HUDEP-2 (cell line): Measurements from ENCODE around the gene CCDC93.
"Not testable (repeated sequence)": the region's sequence is repeated elsewhere in the genome, so short reads cannot be mapped to it uniquely, and the experiment has no call there.

Experiments used
- DNase-seq, 76 experiments: peaks; one replicate each; lab custom pipeline; 2025; ENCODE audit not compliant: unreplicated experiment in 76 of 76; lab: John Stamatoyannopoulos, UW

The CCDC93 gene

DNA sequence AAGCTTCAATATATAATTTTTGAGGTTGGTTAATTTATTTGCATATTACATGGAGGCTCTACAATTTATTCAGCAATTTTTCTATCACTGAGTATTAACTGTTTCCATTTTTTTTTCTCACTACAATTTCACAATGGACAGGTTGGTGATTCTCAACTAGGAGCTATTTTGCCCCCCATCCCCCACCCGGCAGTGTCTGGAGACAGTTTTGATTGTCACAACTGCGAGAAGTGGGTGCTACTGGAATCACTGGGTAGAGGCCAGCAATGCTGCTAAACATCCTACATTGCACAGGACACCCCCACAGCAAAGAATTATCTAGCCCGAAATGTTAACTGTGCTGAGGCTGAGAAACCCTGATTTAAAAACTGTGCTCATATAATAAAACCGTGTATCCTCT, 82.6 kb downstream of the CCDC93 start:
- DNase-seq: no peak

DNA sequence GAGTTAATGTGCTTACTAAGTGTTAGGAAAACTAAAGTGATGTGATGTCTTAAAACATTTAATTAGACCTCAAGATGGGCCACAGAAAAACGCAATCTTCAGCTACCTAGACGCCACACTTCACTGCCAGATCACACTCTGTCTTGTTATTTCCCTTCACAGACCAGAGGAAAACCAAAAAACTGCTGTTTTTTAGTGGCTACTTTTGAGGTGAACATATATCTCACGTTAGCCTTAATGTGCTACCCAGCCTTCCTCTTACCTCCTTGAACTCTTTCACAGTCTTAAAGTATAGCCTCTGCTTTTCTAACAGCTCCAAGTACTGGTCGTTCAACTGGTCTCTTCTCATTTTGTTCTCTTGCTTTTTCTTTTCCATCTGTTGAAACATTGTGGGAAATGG, 83.1 kb downstream of the CCDC93 start:
- DNase-seq: no peak

DNA sequence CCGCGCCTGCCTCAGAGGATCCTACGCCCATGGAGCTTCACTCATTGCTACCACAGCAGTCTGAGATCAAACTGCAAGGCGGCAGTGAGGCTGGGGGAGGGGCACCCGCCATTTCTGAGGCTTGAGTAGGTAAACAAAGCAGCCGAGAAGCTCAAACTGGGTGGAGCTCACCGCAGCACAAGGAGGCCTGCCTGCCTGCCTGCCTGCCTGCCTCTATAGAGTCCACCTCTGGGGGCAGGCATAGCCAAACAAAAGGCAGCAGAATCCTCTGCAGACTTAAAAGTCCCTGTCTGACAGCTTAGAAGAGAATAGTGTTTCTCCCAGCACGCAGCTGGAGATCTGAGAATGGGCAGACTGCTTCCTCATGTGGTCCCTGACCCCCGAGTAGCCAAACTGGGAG, 90.4 kb downstream of the CCDC93 start:
- not testable (repeated sequence) for DNase-seq

DNA sequence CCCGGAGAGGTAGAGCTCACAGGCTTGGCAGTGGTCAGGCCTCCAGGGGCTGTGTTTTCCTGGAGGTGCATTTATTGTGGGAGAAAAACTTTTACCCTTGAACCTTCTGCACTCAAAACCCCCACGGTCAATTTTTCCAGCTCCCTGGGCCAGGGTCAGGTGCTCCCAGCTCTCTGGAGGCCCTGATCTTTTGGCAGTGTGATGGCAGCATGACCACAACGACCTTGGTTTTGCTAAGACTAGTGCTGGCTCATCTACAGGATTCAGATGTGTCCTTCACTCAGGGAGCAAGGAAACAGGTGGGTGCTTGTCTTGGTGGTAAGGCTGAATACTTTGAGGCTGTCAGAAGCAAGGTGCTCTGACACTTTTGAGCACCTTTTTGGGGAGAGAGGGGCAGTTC, 92.3 kb downstream of the CCDC93 start:
- DNase-seq: no peak

DNA sequence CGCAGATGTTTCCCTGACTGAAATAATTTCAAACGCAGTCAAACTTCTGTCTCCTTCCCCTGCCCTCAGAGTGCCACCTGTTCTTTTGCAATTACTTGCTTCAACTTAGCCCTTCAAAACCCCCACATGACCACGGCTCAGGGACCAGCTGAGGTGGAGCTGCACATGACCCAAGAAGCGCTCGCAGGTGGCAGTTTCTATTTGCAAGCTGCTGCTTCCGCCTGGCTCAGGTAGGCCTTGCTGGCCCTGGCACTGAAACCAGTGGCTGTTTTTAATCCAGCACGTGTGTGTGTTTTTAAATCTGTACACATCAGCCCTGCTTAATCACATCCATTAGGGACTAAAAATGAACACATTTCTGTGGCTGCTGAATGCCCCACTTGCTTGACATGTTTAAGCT, 95.3 kb downstream of the CCDC93 start:
- DNase-seq: no peak

DNA sequence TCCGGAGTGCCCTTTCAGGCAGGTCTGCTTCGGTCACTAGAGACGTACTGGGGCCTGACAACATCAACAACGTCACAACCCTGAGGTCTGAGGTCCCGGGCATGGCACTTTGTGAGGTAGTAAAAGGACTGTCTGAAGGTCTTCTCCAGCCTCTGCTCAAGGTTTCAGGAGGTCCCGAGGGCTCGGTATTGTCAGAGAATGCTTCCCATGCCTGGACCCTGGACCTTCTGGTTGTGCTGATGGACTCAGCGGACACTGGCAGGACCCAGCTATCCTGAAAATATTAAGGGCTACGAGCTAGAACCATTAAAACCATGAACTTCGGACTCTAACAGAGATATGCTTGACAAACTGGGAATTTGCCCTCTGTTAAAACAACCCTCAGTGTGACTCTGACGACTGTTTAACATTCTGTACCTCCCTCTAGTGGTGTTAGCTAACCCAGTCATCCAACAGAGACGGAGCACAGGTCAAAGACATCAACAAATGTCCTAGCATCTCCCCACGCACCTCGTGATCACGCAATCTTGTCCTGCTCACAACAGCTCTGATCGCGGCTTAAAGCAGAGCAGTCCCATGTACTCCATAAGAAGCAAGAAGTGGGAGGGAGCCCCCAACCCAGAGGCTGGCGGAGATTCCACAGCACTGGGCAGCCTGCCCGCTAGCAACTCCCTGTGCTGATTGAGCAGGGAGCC, 96.5 kb downstream of the CCDC93 start:
- peak in 2 of 76 experiments; percentile 0 to 7 for DNase-seq

DNA sequence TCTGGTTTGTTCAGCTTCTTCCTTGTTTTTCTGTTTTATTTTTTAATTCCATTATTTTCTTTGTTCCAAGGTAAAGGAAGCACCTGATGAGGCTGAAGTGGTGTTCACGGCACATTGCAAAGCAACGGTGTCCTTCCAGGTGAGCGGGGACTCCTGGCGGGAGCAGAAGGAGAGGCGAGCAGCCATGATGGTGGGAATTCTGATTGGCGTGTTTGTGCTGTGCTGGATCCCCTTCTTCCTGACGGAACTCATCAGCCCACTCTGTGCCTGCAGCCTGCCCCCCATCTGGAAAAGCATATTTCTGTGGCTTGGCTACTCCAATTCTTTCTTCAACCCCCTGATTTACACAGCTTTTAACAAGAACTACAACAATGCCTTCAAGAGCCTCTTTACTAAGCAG, 110.9 kb downstream of the CCDC93 start:
- DNase-seq: no peak

DNA sequence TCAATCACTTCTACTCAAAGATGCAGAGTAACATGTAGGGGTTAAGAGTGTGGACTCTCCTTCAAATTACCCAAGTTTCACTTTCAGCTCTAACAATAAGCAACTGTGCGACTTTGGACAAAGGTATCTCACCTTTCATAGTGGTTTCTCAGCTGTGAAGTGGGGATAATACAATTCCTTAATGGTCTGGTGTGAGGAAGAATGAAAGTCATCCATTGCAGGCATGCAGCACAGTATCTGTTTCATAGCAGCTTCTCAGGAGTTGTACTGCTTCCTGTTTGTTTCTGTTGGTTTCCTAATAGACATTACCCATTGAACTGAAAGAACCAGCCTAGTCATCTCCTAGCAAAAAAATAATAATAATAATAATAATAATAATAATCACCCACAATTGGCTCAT, 125.0 kb downstream of the CCDC93 start:
- DNase-seq: no peak

DNA sequence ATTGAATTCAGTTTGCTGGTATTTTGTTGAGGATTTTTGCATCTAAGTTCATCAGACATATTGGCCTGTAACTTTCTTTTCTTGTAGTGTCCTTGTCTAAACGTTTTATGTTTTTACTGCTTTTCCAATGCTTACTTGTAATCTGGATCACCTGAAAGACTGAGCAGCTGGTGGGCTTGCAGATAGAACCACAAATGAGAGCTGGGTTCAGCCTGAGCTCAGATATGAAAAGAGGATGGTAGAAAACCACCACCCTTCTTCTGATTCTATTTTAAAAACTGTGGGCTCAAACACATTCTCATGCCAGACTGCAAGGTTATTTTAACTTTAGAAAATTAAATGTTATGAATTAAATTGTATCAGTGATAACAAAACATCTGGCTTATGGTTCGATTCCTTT, 128.6 kb downstream of the CCDC93 start:
- no peak for DNase-seq

DNA sequence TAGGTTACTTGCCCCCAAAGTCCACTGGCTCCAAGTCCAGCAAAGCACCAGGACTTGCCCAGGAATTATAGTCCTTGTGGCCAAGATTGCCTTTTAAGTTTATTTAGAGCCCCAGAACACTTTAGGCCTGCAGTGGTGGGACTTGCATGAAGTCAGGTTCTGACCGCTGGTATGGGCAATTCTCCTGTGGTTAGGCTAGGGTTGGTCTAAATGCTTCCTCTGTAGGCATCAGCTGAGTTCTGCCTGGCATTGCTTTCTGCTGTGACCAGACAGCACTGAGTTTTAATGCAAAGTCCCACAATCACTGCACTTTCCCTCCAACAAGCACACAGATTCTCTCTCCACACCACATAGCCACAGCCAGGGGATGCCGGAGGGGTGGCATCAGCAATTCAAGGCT, 134.9 kb downstream of the CCDC93 start:
- DNase-seq: peak in 1 of 76 experiments; percentile 1

DNA sequence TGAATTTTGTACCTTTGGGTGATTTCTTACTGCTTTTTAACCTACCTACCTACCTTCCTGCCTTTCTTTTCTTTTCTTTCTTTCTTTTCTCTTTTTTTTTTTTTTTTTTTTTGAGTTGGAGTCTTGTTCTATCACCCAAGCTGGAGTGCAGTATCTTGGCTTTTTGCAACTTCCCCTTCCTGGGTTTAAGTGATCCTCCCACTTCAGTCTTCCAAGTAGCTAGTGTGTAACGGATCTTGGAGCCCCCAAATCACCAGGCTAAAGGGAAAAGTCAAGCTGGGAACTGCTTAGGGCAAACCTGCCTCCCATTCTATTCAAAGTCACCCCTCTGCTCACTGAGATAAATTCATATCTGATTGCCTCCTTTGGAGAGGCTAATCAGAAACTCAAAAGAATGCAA, 138.1 kb downstream of the CCDC93 start:
- peak in 21 of 76 experiments; percentile 2 to 71 (median 16) for DNase-seq
